ENCODE results near the gene PRKN. TPM values are rescaled to one million over a fixed set of nuclear protein-coding genes. Genes with fewer than 3 reads are reported as not detected.

Gene PRKN
- polyA plus RNA-seq, 6 donors from 2014 or later, result 1.4 to 9.3 (median 3.6) TPM

DNA sequence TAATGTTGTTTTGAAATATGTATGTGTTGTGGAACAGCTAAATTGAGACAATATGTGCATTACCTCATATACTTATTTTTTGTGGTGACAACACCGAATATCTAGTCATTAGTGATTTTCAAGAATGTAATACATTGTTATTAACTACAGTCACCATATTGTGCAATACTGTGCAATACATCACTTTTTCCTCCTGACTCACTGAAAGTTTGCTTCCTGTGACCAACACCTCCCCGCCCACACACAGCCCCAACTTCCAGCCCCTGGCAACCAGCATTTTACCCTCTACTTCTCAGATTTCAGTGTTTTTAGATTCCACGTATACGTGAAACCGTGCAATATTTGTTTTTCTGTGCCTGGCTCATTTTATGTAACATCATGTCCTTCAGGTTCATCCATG lies 627.9 kb downstream of the PRKN start:
- no peaks in the 10 kb centered on the region for H3K4me1 Mint-ChIP-seq
- DNase-seq (no peak), ATAC-seq (ENCODE audit: low read depth in 2 of 2) (no peak)
- no peak overlapping the region for H3K27ac Mint-ChIP-seq
- no peak overlapping the region for H3K4me3 Mint-ChIP-seq
- H3K36me3 Mint-ChIP-seq, result no peaks in the 10 kb centered on the region
- H3K27me3 Mint-ChIP-seq, result no peaks in the 10 kb centered on the region
- peaks cover 0 to 17% (median 6%) of the 10 kb centered on the region in 7 donors for H3K9me3 Mint-ChIP-seq

DNA sequence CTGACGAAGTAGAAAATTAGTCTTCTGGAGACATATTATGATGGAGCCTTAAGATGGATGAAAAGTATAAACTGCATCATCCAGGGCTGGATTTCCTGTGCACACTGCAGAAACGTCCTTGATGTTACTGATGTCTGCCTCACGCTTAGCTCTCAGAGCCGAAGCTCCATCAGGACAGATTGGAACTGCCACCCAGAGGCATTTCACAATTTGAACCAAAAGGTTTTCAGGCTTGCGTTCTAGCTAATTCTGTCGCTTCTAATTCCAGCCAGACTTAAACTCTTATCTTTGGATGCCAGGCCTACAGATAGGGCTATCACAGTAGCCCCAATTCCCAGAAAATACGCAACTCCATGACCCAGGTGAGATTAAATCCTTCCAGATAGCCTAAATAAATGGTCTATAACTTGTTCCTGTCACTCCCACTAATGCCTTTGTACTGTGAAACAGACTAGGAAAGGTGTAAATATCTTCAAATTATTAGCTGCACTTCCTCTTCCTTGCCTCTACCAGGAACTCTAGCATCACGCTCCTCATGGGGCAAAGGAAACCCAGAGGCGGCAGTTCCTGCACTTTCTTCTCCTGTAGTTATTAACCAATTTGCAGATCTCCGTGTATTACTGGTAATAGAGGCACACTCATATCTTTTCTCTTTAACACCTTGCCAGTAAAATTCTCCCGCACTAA lies 634.6 kb downstream of the PRKN start:
- no peak overlapping the region for H3K27ac Mint-ChIP-seq
- peaks cover 5 to 40% (median 11%) of the 10 kb centered on the region in 7 donors for H3K9me3 Mint-ChIP-seq
- no peaks in the 10 kb centered on the region for H3K4me1 Mint-ChIP-seq
- H3K36me3 Mint-ChIP-seq, result peaks cover 9 to 13% of the 10 kb centered on the region in 2 donors
- H3K27me3 Mint-ChIP-seq, result no peaks in the 10 kb centered on the region
- DNase-seq (no peak), ATAC-seq (ENCODE audit: low read depth in 2 of 2) (no peak)
- H3K4me3 Mint-ChIP-seq, result no peak overlapping the region

DNA sequence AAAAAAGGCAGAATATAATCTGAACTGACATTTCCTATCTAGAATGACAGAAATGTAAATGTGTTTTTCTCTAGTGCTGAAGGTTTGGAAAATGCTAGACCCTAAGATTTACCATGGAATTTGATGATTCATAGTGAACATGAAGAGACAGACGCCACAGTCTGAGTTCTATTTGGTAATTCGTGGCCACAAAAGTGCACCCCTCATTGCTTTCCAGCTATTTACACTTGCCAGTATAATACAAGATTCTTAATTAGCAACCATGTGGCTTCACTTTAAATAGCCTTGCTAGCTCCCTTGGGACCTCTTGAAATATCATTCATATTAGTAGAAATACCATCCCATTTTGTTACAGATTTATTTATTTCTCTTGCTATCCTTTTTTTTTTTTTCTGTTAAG lies 636.8 kb downstream of the PRKN start:
- no peak for DNase-seq
- no peak for ATAC-seq (ENCODE audit: low read depth in 2 of 2)
- no peak overlapping the region for H3K27ac Mint-ChIP-seq
- peaks cover 3 to 26% (median 7%) of the 10 kb centered on the region in 7 donors for H3K9me3 Mint-ChIP-seq
- no peak overlapping the region for H3K4me3 Mint-ChIP-seq
- H3K27me3 Mint-ChIP-seq, result no peaks in the 10 kb centered on the region
- H3K36me3 Mint-ChIP-seq, result peaks cover 9 to 13% of the 10 kb centered on the region in 2 donors
- no peaks in the 10 kb centered on the region for H3K4me1 Mint-ChIP-seq

DNA sequence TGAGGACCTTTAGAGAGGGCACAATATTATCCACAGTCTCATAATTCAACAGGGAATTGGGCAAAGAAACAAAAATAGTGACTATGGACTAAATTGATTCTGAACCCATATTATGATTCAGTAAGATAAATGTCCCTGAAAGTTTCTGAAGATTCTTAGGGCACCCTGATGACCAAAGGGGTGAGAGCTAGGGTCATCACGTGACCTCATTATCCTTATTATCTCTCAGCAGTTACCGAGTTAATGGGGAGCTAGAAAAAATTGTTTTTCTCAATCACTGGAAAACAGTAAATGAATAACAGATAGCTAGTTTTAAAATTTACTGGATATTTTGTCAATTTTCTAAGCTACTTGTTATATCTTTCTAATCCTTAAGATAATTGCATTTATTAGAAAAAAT lies 639.5 kb downstream of the PRKN start:
- Mint-ChIP-seq H3K9me3 (peaks cover 1 to 22% (median 7%) of the 10 kb centered on the region in 7 donors), H3K4me1 (no peaks in the 10 kb centered on the region), H3K4me3 (no peak overlapping the region), H3K36me3 (peaks cover 2 to 5% of the 10 kb centered on the region in 2 donors), H3K27me3 (no peaks in the 10 kb centered on the region), H3K27ac (no peak overlapping the region)
- no peak for DNase-seq
- no peak for ATAC-seq (ENCODE audit: low read depth in 2 of 2)

DNA sequence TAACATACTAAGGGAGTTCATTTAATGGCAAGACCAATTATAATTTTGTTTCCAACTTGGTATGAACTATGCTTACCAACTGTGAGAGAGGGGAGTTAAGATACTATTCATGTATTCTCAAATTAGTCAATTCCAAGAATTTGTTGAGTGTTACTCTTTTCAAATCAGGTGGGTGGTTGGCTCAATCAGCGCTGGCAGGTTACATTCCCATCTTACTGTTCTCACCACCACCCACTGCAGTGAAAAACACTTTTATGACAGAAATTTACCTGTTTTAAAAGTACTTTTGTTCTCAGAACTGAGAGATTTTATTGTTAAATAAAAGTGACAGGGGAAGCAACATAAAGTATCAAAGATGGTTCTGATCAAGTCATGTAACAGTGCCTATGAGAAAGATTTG lies 642.0 kb downstream of the PRKN start:
- H3K27me3 Mint-ChIP-seq, result no peaks in the 10 kb centered on the region
- ATAC-seq (ENCODE audit: low read depth in 2 of 2) (no peak), DNase-seq (no peak)
- peaks cover 4 to 28% (median 7%) of the 10 kb centered on the region in 7 donors for H3K9me3 Mint-ChIP-seq
- H3K4me1 Mint-ChIP-seq, result no peaks in the 10 kb centered on the region
- no peak overlapping the region for H3K4me3 Mint-ChIP-seq
- no peak overlapping the region for H3K27ac Mint-ChIP-seq
- H3K36me3 Mint-ChIP-seq, result peaks cover 0 to 6% of the 10 kb centered on the region in 2 donors

DNA sequence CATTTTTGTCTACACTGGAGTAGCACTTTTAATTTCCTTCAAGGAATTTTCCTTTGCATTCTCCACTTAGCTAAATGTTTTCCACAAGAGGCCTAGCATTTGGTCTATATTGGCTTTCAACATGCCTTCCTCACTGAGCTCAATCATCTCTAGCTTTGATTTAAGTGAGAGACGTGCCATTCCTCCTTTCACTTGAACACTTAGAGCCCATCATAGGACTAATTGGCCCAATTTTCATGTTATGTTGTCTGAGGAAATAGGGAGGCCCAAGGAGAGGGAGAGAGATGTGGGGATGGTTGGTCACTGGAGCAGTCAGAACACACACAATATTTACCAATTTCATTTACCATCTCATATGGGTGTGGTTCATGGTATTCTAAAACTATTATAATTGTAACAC lies 645.0 kb downstream of the PRKN start:
- no peak overlapping the region for H3K4me3 Mint-ChIP-seq
- H3K4me1 Mint-ChIP-seq, result no peaks in the 10 kb centered on the region
- peaks cover 2 to 11% (median 6%) of the 10 kb centered on the region in 7 donors for H3K9me3 Mint-ChIP-seq
- no peak for ATAC-seq (ENCODE audit: low read depth in 2 of 2)
- H3K36me3 Mint-ChIP-seq, result peaks cover 0 to 6% of the 10 kb centered on the region in 2 donors
- no peaks in the 10 kb centered on the region for H3K27me3 Mint-ChIP-seq
- DNase-seq, result no peak
- no peak overlapping the region for H3K27ac Mint-ChIP-seq

DNA sequence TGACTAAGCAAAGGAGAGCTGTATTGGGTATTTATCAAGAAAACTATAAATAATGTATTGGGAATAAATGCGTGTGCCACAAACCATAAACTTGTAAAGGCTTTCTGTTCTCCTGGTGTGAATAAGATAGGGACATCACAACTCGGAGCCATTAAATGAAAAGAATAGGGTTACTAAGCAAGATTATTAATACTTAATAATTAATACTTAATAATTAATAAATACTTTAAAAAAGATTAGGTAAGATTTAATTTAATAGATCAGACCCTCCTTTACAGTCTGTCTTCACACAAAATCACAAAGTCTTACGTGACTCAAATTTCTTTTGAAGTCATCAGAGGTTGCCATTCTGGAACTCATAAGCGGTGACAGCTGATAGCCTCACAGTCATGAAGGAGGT lies 648.9 kb downstream of the PRKN start:
- no peak overlapping the region for H3K27ac Mint-ChIP-seq

DNA sequence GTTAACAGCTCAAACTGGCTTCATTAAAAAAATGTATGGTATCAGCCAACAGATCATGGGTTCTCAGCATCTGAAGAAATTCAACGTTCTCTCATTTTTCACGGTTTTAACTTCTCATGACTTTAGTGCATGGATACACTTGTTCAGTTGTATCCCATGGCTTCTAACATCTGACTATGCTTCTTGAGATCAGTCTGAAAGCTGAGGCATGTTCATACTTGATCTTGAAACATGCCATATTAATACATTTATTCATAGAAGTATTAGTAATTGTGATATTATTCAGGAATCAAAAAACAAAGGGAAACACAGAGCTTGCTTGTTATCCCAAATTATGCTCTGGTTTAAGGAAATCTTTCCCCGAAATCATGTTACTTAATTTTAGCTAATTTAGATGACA lies 649.4 kb downstream of the PRKN start:
- Mint-ChIP-seq H3K4me3 (no peak overlapping the region), H3K36me3 (peaks cover 0 to 10% of the 10 kb centered on the region in 2 donors), H3K9me3 (peaks cover 0 to 21% (median 9%) of the 10 kb centered on the region in 7 donors), H3K27ac (no peak overlapping the region), H3K27me3 (no peaks in the 10 kb centered on the region), H3K4me1 (no peaks in the 10 kb centered on the region)
- ATAC-seq (ENCODE audit: low read depth in 2 of 2), result no peak
- DNase-seq, result no peak

More for the DNA sequence above, 648.9 kb downstream of the PRKN start:
- peaks cover 0 to 10% of the 10 kb centered on the region in 2 donors for H3K36me3 Mint-ChIP-seq
- H3K9me3 Mint-ChIP-seq, result peaks cover 0 to 21% (median 9%) of the 10 kb centered on the region in 7 donors
- no peak overlapping the region for H3K4me3 Mint-ChIP-seq
- H3K4me1 Mint-ChIP-seq, result no peaks in the 10 kb centered on the region
- ATAC-seq (ENCODE audit: low read depth in 2 of 2) (no peak), DNase-seq (no peak)
- no peaks in the 10 kb centered on the region for H3K27me3 Mint-ChIP-seq

DNA sequence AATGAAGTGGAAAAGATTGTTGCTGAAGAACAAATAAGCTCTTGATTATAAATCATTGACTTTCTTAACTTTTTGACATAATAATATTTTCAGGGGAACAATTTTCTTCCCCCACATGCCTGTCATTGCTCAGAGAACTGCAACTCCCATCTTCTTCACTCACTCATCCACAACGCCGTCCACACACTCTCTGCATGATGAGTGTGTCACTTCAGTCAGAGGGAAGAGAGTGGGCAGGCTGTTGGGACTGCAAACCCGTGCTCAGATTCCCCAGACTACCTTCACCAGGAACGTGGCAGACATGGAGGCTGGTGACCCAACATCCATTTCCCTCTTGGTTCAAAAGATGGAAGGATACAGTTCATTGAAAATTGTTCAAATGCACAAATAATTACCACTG lies 650.8 kb downstream of the PRKN start:
- DNase-seq (no peak), ATAC-seq (ENCODE audit: low read depth in 2 of 2) (no peak)
- Mint-ChIP-seq H3K27me3 (no peaks in the 10 kb centered on the region), H3K4me1 (no peaks in the 10 kb centered on the region), H3K9me3 (peaks cover 4 to 21% (median 11%) of the 10 kb centered on the region in 7 donors), H3K4me3 (no peak overlapping the region), H3K27ac (no peak overlapping the region), H3K36me3 (peaks cover 0 to 4% of the 10 kb centered on the region in 2 donors)

DNA sequence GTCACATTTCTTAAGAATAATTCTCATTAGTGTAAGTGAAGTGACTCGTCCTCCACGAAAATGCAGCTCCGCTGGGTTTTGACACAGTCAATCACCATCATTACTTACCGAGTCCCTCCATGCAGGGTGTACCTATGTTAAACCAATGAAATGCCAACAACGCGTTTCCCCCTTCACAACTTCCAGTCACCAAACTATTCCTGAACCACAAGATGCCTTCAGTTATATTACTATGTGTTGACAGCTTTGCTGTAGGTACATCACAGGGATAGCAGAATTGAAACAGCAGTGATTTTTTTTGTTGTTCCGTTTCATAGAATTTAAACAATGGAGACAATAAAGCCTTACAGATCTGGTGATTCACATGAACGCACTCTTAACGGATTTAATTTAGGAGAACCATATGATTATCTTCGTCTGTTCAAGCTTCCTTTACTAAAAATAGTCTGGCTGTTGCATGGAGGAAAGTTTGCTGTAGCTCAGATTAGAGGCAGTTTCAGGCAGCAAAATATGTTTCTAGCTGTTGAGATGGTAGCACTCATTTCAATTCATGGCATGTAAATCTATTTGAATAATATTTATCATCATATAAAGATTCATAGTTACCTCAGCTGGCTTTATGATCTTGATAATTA lies 652.8 kb downstream of the PRKN start:
- DNase-seq, result no peak
- Mint-ChIP-seq H3K36me3 (peaks cover 0 to 4% of the 10 kb centered on the region in 2 donors), H3K27ac (no peak overlapping the region), H3K4me1 (no peaks in the 10 kb centered on the region), H3K27me3 (no peaks in the 10 kb centered on the region), H3K4me3 (no peak overlapping the region), H3K9me3 (peaks cover 4 to 35% (median 11%) of the 10 kb centered on the region in 7 donors)
- no peak for ATAC-seq (ENCODE audit: low read depth in 2 of 2)

DNA sequence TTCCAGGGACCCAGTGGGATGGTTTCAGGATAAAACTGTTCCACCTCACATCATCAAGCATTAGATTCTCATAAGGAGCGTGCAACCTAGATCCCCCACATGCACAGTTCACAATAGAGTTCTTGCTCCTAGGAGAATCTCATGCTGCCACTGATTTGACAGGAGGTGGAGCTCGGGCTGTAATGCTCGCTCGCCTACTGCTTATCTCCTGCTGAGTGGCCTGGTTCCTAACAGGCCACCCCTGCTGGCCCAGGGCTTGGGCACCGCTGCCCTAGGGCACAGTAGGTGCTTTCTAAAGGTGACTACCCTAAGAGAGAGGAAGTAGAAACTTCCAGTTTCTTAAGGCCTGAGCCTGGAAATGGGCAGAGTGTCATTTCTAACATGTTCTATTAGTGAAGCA lies 656.9 kb downstream of the PRKN start:
- no peak for DNase-seq
- Mint-ChIP-seq H3K36me3 (peaks cover 6 to 13% of the 10 kb centered on the region in 2 donors), H3K4me3 (no peak overlapping the region), H3K4me1 (no peaks in the 10 kb centered on the region), H3K27ac (no peak overlapping the region), H3K9me3 (peaks cover 13 to 60% (median 26%) of the 10 kb centered on the region in 7 donors), H3K27me3 (no peaks in the 10 kb centered on the region)
- ATAC-seq (ENCODE audit: low read depth in 2 of 2), result no peak

DNA sequence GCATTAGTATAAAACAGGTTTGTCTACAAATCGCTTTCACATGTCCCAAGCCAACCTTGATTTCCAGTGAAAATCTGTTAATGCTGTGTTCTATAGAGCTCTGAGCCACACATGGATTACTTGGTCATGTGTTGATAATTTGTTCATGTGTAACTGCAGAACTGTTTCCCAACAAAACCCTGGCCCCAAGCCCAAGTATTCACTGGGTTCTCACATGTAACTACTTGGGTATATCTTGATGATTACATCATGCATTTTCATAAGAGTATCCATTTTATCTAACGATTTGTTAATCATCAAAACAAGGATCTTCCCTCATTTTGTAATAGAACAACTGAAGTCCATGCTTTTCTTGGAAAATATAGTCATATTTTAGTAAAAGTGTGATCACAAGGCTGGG lies 657.6 kb downstream of the PRKN start:
- Mint-ChIP-seq H3K4me3 (no peak overlapping the region), H3K27ac (no peak overlapping the region), H3K36me3 (peaks cover 6 to 13% of the 10 kb centered on the region in 2 donors), H3K27me3 (no peaks in the 10 kb centered on the region), H3K9me3 (peaks cover 13 to 60% (median 26%) of the 10 kb centered on the region in 7 donors), H3K4me1 (no peaks in the 10 kb centered on the region)
- no peak for DNase-seq
- no peak for ATAC-seq (ENCODE audit: low read depth in 2 of 2)

DNA sequence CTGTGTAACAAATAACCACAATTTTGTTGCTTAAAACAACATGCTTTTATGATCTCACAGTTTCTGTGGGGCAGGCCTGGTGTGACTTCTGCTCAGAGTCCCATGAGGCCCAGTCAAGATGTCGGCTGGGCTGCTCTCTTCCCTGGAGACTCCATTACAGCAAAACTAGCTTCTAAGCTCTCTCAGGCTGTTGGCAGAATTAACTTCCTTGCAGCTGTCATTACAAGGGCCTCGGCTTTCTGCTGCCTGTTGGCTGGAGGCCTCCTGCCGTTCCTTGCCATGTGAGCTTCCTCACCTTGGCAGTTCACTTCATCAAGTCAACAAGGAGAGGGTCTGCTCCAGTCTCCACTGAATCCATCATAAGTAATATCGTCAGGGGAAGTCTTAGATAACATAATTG lies 659.2 kb downstream of the PRKN start:
- Mint-ChIP-seq H3K9me3 (peaks cover 13 to 57% (median 26%) of the 10 kb centered on the region in 7 donors), H3K27ac (no peak overlapping the region), H3K27me3 (no peaks in the 10 kb centered on the region), H3K4me3 (no peak overlapping the region), H3K36me3 (peaks cover 6 to 13% of the 10 kb centered on the region in 2 donors), H3K4me1 (peaks cover 0 to 1% (median 0%) of the 10 kb centered on the region in 3 donors)
- ATAC-seq (ENCODE audit: low read depth in 2 of 2) (no peak), DNase-seq (no peak)

DNA sequence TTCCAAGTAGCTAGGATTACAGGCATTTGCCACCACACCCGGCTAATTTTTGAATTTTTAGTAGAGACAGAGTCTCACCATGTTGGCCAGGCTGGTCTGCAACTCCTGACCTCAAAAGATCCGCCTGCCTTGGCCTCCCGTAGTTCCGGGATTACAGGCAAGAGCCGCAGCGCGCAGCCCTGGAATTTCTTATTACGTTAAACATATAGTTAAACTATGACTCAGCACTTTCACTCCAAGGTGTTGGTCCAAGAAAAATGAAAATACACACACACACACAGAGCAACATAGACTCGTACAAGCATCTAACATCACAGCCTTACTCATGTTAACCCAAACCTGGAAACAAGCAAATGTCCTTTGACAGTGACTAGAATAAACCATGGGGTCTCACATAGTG lies 663.9 kb downstream of the PRKN start:
- Mint-ChIP-seq H3K27me3 (no peaks in the 10 kb centered on the region), H3K36me3 (peaks cover 6 to 8% of the 10 kb centered on the region in 2 donors), H3K9me3 (peaks cover 10 to 23% (median 13%) of the 10 kb centered on the region in 7 donors), H3K4me3 (no peak overlapping the region), H3K27ac (peak overlapping the region in 1 of 6 donors; percentile 35), H3K4me1 (peaks cover 0 to 1% (median 0%) of the 10 kb centered on the region in 3 donors)
- no peak for ATAC-seq (ENCODE audit: low read depth in 2 of 2)
- no peak for DNase-seq

Measured in naive B cell (primary cell).